Activated naive CD8-positive, alpha-beta T cell treated with anti-CD3 and anti-CD28 coated beads for 36 hours (primary cell): Measurements from ENCODE around the gene NRTN. TPM values are rescaled to one million over a fixed set of nuclear protein-coding genes. Genes with fewer than 3 reads are reported as not detected.
A peak's percentile ranks its signal among the peaks of the same experiment; 100 is the strongest.

Experiments
- DNase-seq: peaks from one replicate; pipeline ENCODE4 v3.0.0; 2021
- H3K27ac Mint-ChIP-seq: one replicate; pipeline ENCODE4 v1.8.0; 2022; ENCODE audit warnings: mild to moderate bottlenecking, moderate library complexity, mixed read lengths
- H3K27me3 Mint-ChIP-seq: one replicate; pipeline ENCODE4 v1.8.0; 2022; ENCODE audit warnings: mild to moderate bottlenecking, mixed read lengths
- H3K36me3 Mint-ChIP-seq: one replicate; pipeline ENCODE4 v1.8.0; 2021; ENCODE audit warnings: mild to moderate bottlenecking, mixed read lengths
- H3K4me1 Mint-ChIP-seq: one replicate; pipeline ENCODE4 v1.8.0; 2021; ENCODE audit warnings: mixed read lengths
- H3K4me3 Mint-ChIP-seq: one replicate; pipeline ENCODE4 v1.8.0; 2022; ENCODE audit warnings: mild to moderate bottlenecking, moderate library complexity, mixed read lengths
- H3K9me3 Mint-ChIP-seq: one replicate; pipeline ENCODE4 v1.8.0; 2022; ENCODE audit warnings: mixed read lengths
- total RNA-seq, 2 experiments: library from RNA; stranded (reverse); gene quantifications; one replicate each; pipeline ENCODE4 v1.2.3, GENCODE V29; 2021

The NRTN gene
- total RNA-seq, 2 experiments from 2014 or later, result 0.21 to 0.38 TPM

- Mint-ChIP-seq H3K4me1 (peaks cover 19% of the 10 kb centered on the region), H3K9me3 (no peaks in the 10 kb centered on the region), H3K27ac (no peak overlapping the region), H3K4me3 (peak overlapping the region; percentile 52), H3K36me3 (no peaks in the 10 kb centered on the region), H3K27me3 (peaks cover 56% of the 10 kb centered on the region)
- peak; percentile 40 for DNase-seq
Measured at GRCh38 chr19:5801796-5802619, 2.9 kb upstream of the NRTN start.

GRCh38 chr19:5803441-5803751, 1.5 kb upstream of the NRTN start:
- Mint-ChIP-seq H3K36me3 (no peaks in the 10 kb centered on the region), H3K4me1 (peaks cover 19% of the 10 kb centered on the region), H3K27ac (peak overlapping the region; percentile 54), H3K4me3 (peak overlapping the region; percentile 60), H3K9me3 (no peaks in the 10 kb centered on the region), H3K27me3 (peaks cover 48% of the 10 kb centered on the region)
- no peak for DNase-seq

- Mint-ChIP-seq H3K9me3 (no peaks in the 10 kb centered on the region), H3K4me3 (peak overlapping the region; percentile 68), H3K4me1 (peaks cover 19% of the 10 kb centered on the region), H3K27ac (peak overlapping the region; percentile 54), H3K27me3 (peaks cover 43% of the 10 kb centered on the region), H3K36me3 (no peaks in the 10 kb centered on the region)
- DNase-seq, result peak; percentile 99
Measured at GRCh38 chr19:5803752-5804515, 933 bp upstream of the NRTN start.

GRCh38 chr19:5805462-5806132, 730 bp downstream of the NRTN start:
- DNase-seq, result peak; percentile 70
- Mint-ChIP-seq H3K9me3 (no peaks in the 10 kb centered on the region), H3K27me3 (peaks cover 33% of the 10 kb centered on the region), H3K4me3 (no peak overlapping the region), H3K4me1 (peaks cover 19% of the 10 kb centered on the region), H3K36me3 (no peaks in the 10 kb centered on the region), H3K27ac (no peak overlapping the region)

GRCh38 chr19:5806133-5806489, 1.2 kb downstream of the NRTN start:
- DNase-seq, result no peak
- peaks cover 19% of the 10 kb centered on the region for H3K4me1 Mint-ChIP-seq
- peaks cover 27% of the 10 kb centered on the region for H3K27me3 Mint-ChIP-seq
- H3K4me3 Mint-ChIP-seq, result no peak overlapping the region
- H3K27ac Mint-ChIP-seq, result no peak overlapping the region
- no peaks in the 10 kb centered on the region for H3K9me3 Mint-ChIP-seq
- H3K36me3 Mint-ChIP-seq, result no peaks in the 10 kb centered on the region

GRCh38 chr19:5806905-5807304, 2.0 kb downstream of the NRTN start:
- Mint-ChIP-seq H3K4me1 (peaks cover 18% of the 10 kb centered on the region), H3K4me3 (no peak overlapping the region), H3K36me3 (no peaks in the 10 kb centered on the region), H3K27me3 (peaks cover 23% of the 10 kb centered on the region), H3K27ac (no peak overlapping the region), H3K9me3 (no peaks in the 10 kb centered on the region)
- DNase-seq, result no peak

- H3K4me1 Mint-ChIP-seq, result peaks cover 9% of the 10 kb centered on the region
- no peaks in the 10 kb centered on the region for H3K36me3 Mint-ChIP-seq
- no peak for DNase-seq
- no peaks in the 10 kb centered on the region for H3K9me3 Mint-ChIP-seq
- no peak overlapping the region for H3K4me3 Mint-ChIP-seq
- peaks cover 12% of the 10 kb centered on the region for H3K27me3 Mint-ChIP-seq
- no peak overlapping the region for H3K27ac Mint-ChIP-seq
Measured at GRCh38 chr19:5808120-5808816, 3.4 kb downstream of the NRTN start.

GRCh38 chr19:5809053-5809452, 4.2 kb downstream of the NRTN start:
- Mint-ChIP-seq H3K9me3 (no peaks in the 10 kb centered on the region), H3K4me1 (peaks cover 3% of the 10 kb centered on the region), H3K27me3 (peaks cover 10% of the 10 kb centered on the region), H3K36me3 (no peaks in the 10 kb centered on the region), H3K27ac (no peak overlapping the region), H3K4me3 (no peak overlapping the region)
- no peak for DNase-seq

GRCh38 chr19:5809469-5809868, 4.6 kb downstream of the NRTN start:
- no peak overlapping the region for H3K4me3 Mint-ChIP-seq
- no peak overlapping the region for H3K27ac Mint-ChIP-seq
- no peaks in the 10 kb centered on the region for H3K9me3 Mint-ChIP-seq
- H3K27me3 Mint-ChIP-seq, result peaks cover 6% of the 10 kb centered on the region
- H3K36me3 Mint-ChIP-seq, result no peaks in the 10 kb centered on the region
- DNase-seq, result no peak
- no peaks in the 10 kb centered on the region for H3K4me1 Mint-ChIP-seq

GRCh38 chr19:5811117-5811516, 6.2 kb downstream of the NRTN start:
- H3K27me3 Mint-ChIP-seq, result peaks cover under 1% of the 10 kb centered on the region
- no peaks in the 10 kb centered on the region for H3K36me3 Mint-ChIP-seq
- DNase-seq, result no peak
- H3K4me3 Mint-ChIP-seq, result no peak overlapping the region
- no peaks in the 10 kb centered on the region for H3K4me1 Mint-ChIP-seq
- H3K9me3 Mint-ChIP-seq, result no peaks in the 10 kb centered on the region
- H3K27ac Mint-ChIP-seq, result no peak overlapping the region

- Mint-ChIP-seq H3K9me3 (no peaks in the 10 kb centered on the region), H3K4me3 (no peak overlapping the region), H3K36me3 (no peaks in the 10 kb centered on the region), H3K4me1 (no peaks in the 10 kb centered on the region), H3K27ac (no peak overlapping the region), H3K27me3 (peaks cover 4% of the 10 kb centered on the region)
- no peak for DNase-seq
Measured at GRCh38 chr19:5814123-5814851, 9.4 kb downstream of the NRTN start.

- Mint-ChIP-seq H3K27ac (no peak overlapping the region), H3K36me3 (no peaks in the 10 kb centered on the region), H3K4me3 (no peak overlapping the region), H3K27me3 (peaks cover 4% of the 10 kb centered on the region), H3K4me1 (no peaks in the 10 kb centered on the region), H3K9me3 (no peaks in the 10 kb centered on the region)
- no peak for DNase-seq
Measured at GRCh38 chr19:5814852-5815246, 10.0 kb downstream of the NRTN start.

- H3K27me3 Mint-ChIP-seq, result peaks cover 4% of the 10 kb centered on the region
- no peak overlapping the region for H3K27ac Mint-ChIP-seq
Measured at GRCh38 chr19:5817218-5817617, 12.4 kb downstream of the NRTN start.

GRCh38 chr19:5818594-5818993, 13.7 kb downstream of the NRTN start:
- no peaks in the 10 kb centered on the region for H3K4me1 Mint-ChIP-seq

More at GRCh38 chr19:5817218-5817617, 12.4 kb downstream of the NRTN start:
- Mint-ChIP-seq H3K4me1 (no peaks in the 10 kb centered on the region), H3K9me3 (no peaks in the 10 kb centered on the region), H3K36me3 (no peaks in the 10 kb centered on the region), H3K4me3 (no peak overlapping the region)
- DNase-seq, result no peak

More at GRCh38 chr19:5818594-5818993, 13.7 kb downstream of the NRTN start:
- no peak for DNase-seq
- H3K36me3 Mint-ChIP-seq, result no peaks in the 10 kb centered on the region
- H3K9me3 Mint-ChIP-seq, result no peaks in the 10 kb centered on the region
- peaks cover 4% of the 10 kb centered on the region for H3K27me3 Mint-ChIP-seq
- no peak overlapping the region for H3K4me3 Mint-ChIP-seq
- H3K27ac Mint-ChIP-seq, result no peak overlapping the region
